ENCODE data around the gene PRAC1.
"Not testable (repeated sequence)": the region's sequence is repeated elsewhere in the genome, so short reads cannot be mapped to it uniquely, and the experiment has no call there.

PRAC1 gene

GRCh38 chr17:48725288-48726064 is 3.2 kb upstream of the PRAC1 start:
- no peak for DNase-seq

- no peak for DNase-seq
Measured at GRCh38 chr17:48725004-48725287, 2.6 kb upstream of the PRAC1 start.

DNA sequence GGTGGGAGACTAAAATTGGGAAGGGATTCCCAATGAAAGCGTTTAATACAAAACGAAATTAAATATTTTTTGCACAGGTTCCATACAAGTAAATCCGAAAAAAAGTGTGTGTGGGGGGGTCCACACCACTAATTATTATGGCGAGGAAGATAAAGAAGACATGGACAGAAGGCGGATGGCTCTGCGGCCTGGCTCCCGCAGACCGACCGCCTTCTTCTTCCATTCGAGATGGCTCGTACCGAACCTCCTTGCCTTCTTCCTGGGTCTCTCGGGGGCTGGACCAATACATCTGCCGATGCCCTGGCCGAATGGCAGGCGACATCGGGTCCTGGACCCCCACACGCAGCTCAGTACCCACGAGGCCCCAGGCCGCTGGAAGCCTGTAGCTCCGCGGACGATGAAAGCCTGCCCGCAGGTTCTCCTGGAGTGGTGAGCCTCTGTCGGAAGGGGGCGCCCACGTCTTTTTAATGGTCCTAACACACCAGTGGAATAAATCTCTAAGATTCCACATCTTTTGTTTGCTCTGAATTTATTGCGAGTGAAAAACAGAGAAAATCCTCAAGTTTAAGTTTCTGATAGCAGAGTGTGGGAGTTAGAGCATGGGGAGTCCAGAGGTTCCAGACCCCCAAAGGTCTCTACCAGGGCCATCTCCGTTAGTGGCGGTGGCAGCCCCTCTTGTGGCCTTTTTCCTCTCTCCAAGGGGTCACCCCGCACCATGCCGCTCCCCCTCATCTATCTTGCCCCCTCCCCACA is 2.1 kb upstream of the PRAC1 start:
- no peak for DNase-seq

DNA sequence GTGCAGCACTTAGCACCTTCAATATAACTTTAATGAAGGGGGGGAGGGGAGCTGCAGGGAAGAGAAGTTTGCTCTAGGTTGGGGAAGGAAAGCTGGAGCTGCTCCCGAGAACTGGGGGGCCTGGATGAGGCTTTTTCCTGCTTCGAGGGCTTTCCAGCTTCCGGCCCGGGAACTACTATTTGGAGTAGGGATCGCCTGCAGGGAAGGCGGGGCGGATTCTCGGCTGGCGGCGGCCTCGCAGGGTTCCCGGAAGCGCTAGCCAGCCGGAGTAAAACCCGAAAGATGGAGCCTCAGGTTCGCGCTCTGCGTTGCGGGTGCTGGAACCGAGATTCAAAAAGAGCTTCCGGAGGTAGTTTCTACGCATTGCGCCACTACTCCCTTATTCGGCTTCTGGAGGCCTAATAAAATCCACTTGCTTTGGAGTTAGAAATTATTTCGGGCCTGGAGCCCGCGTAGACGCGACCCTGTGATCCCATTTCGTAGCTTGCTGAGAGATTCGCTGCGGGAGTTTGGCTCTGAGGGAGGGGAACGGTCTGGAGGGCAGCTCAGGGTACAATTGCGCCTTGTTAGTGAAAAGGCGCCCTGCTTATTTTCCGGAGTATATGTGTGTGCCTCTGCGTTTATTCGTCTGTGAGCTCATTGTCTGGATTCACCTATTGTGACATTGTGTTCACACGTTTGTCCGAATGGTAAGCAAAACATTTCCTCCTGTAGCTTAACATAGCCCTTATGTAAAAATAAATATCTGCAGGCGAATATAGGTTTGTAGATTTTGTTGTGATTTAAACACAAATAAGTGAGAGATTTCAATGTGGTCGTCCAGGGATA is 1.3 kb upstream of the PRAC1 start:
- DNase-seq, result no peak

DNA sequence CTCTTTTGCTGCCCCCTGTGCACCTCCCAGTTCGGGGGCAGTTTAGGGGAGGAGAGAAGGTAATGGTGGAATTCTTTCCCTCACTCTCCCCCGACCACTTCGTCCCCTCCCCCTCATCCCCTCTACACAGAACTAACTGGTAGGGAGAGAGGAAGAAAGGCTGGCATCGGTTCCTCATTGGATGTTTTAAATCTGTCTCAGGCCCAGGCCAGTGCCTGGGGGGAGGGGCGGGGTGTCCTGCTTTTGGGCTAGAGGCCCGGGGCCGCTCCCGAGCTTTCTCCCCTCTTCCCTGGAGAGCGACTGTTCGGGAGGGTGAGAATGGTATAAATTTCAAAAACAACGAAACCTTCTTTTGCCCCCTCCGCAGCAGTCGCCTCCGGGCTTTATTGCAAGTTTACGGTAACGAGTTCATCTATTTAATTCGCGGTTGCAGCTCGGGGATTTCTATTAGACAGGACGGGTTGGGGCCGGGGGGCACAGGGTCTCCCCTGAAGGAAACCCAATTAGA is 651 bp upstream of the PRAC1 start, which contains the start of gene PRAC2:
TSS of gene PRAC2 (plus strand) at position 271 of the 508 bp plus-strand sequence. CDS start 1,226 bp downstream, outside the sequence.
- no peak for DNase-seq

- no peak for DNase-seq
Measured at GRCh38 chr17:48721009-48721402, 1.3 kb downstream of the PRAC1 start.

DNA sequence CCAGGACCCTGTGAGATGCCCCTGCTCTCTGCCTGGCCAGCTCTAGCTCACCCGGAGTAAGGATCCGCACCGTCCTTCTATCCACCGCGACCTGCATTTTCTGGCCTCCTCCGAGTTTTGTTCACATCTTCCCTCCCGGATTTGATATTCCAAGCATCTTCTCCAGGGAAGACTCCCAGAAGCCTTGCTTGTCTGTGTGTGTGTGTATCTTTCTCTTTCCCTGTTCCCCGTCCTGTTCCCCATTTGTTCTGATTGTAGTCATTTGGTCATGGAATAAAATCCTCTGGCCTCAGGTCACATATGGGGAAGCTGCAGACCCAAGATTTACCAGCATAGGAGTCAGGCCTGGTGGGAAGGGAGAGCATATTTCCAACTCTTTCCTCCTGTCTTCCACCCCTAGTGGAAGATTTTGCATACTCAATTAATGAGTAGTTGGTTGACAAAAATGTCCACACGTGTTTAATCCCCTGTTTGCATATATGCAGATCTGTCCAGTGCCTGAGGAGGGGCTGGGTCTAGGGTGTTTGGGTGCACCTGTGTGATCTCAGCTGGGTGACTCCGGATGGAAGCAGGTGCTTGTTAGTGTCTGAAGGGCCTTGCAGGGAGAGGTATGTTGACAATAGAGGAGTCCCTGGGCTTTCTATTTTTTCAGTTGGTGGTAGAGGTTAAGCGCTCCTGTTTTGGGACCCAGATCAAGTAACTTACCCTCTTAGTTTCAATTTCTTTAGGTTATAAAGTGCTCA is 1.9 kb downstream of the PRAC1 start:
- DNase-seq, result no peak

- DNase-seq, result no peak
Measured at GRCh38 chr17:48719642-48720265, 2.6 kb downstream of the PRAC1 start.

DNA sequence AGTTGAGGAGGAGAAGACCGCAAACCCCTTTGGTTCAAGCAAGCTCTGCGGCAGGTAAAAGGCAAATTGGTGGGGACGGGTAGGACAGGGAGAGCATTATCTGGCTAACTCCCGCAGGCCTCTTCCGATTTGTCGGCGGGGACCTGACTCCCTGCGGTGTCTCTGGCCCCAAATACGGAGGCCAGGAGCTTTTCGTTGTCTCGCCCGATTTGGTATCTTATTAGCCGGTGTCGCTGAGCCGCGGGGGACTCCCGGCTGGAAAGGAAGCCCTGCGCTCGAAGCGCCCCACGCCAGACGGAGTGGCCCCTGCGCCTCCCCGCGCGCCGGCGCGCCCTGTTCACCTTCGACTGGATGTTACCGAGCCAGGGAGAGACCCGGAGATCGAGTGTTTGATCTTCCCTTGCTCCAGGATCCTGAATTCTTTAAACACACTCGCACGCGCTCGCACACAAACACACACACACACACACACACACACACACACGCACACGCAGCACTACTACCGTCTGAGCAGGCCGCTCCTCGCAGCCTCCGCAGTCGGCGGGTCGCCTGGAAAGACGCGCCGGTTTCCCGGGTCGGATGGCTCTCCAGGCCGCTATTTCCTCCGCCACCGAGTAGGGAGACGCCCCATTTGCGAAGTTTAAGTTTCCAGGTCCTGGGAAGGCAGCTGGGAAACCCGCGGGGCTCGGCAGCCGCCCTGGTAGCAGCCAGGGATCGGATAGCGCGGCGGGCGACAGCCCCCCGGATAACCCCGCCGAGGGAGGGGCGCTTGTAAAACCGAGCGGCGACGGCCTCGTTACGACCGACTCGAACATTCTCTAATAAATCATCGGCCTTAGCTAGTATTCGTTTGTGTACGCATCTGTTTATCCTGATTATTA is 3.3 kb downstream of the PRAC1 start:
- DNase-seq, result no peak

- DNase-seq, result no peak
Measured at GRCh38 chr17:48718227-48718760, 4.0 kb downstream of the PRAC1 start.

DNA sequence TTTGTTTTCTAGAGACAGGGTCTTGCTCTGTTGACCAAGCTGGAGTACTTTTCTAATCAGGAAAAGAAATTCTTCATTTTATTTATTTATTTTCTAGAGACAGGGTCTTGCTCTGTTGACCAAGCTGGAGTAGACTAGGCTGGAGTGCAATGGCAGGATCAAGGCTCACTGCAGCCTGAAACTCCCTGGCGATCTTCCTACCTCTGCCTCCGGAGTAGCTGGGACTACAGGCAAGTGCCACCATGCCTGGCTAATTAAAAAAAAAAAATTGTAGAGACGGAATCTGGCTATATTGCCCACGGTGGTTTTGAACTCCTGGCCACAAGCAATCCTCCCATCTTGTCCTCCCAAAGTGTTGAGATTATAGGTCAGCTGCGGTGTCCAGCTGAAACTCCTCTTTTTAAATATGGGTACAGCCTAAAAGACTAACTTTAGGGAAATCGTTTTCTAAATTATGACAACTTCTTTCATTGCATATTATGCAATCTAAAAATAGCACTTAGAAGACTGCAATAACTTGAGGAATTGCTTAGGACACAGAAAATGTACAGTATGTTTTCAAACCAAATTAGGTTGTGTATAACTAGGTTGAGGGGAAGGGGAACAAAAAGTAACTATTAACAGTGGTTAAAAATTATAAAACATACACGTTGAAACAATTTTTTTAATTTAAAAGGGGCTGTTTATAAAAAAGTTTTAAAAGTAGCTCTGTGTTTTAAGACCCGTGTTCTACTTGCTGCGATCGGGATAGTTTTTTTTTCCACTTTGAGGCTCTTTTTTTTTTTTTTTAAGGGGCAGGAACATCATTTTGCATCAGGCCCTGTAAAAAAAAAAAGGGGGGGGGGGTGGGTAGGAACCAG is 4.7 kb downstream of the PRAC1 start:
- DNase-seq, result no peak

DNA sequence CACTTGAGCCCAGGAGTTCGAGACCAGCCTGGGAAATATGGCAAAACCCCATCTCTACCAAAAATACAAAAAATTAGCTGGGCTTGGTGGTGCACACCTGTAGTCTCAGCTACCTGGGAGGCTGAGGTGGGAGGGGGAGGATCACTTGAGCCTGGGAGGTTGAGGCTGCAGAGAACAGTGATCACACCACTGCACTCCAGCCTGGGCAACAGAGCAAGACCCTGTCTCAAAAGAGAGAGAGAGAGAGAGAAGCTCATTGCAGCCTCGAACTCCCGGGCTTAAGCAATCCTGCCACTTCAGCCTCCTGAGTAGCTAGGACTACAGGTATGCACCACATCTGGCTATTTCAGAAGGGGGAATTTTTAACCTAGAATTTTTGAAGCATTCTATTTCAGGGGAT is 5.8 kb downstream of the PRAC1 start:
- not testable (repeated sequence) for DNase-seq

- DNase-seq, result no peak
Measured at GRCh38 chr17:48715496-48716399, 6.6 kb downstream of the PRAC1 start.

- no peak for DNase-seq
Measured at GRCh38 chr17:48711128-48711527, 11.2 kb downstream of the PRAC1 start.

DNA sequence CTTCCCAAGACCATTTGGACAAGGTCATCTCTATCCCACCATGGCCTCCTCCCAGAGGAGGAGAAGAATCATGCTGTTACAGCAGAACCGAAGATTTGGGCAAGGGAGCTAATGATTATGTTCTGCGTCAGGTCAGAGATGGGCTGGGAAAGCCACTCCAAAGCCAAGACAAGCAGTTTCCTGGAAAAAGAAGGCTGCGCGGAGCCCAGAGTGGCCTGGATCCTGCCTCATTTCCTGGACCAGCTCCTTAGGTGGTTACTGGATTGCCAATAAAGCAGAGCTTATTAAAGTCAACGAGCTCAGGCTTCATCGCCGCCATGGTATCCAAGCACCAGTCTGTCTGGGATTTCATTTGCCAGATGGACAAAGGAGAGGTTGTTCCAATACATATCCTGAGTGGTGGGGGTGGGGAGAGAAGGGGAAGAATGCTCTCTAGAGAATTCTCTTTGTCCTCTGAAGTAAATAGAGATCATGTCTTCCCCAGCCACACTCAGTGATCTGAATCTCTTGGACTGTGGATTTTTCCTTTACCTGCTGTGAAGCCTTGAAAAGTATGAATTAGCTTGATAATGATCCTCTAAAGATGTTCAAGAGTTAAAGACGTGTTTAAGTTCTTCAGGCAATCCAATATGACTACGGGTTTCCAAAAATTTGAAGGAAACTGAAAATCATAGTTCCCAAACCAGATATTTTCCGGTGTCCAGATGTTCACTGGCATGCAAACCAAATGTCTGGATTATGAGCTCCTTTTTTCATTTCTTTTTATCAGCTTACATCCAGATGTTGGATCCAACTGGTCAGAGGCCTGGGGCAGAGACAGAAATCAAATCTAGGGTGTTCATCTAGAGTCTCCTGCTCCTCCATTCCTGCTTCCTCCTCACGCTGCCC is 17.7 kb downstream of the PRAC1 start:
- no peak for DNase-seq

- no peak for DNase-seq
Measured at GRCh38 chr17:48701864-48702532, 20.3 kb downstream of the PRAC1 start.

DNA sequence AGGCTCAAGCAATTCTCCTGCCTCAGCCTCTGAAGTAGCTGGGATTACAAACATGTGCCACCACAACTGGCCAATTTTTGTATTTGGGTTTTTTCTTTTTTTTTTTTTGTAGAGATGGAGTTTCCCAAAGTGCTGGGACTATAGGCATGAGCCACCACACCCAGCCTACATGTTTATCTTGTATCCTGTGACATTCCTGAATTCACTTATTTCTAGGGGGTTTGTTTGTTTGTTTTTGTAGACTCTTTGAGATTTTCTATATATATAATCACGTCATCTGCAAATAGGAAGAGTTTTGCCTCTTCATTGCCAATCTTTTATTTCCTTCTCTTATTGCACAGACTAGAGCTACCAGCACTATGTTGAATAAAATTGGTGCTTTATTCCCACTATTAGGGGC is 29.1 kb downstream of the PRAC1 start:
- DNase-seq, result no peak
